ELF-1 (cell line): ENCODE measurements around the gene GRIN3B.
"Not testable (repeated sequence)": the region's sequence is repeated elsewhere in the genome, so short reads cannot be mapped to it uniquely, and the experiment has no call there.

ENCODE experiments used
- DNase-seq: peaks from one replicate; pipeline ENCODE4 v3.0.0-alpha.2; 2016; ENCODE audit warnings: low read depth, low spot score

The GRIN3B gene

DNA sequence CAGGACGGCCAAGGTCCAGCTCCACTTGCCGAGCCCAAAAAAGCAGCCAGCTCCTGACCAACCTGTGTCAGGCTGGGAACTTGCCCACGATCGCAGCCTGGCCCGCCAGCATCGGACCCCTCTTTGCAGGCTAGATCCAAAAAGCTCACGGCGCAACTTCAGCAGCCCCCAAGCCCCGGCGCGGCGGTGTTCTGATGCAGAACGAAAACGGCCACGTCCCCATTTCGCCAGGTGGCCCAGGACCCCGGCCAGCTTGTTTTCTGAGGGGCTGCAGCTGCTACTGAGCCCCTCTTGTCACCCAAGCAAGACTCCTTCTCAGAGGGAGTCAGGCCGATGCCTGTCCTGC, 19.4 kb downstream of the GRIN3B start:
- DNase-seq: no peak

DNA sequence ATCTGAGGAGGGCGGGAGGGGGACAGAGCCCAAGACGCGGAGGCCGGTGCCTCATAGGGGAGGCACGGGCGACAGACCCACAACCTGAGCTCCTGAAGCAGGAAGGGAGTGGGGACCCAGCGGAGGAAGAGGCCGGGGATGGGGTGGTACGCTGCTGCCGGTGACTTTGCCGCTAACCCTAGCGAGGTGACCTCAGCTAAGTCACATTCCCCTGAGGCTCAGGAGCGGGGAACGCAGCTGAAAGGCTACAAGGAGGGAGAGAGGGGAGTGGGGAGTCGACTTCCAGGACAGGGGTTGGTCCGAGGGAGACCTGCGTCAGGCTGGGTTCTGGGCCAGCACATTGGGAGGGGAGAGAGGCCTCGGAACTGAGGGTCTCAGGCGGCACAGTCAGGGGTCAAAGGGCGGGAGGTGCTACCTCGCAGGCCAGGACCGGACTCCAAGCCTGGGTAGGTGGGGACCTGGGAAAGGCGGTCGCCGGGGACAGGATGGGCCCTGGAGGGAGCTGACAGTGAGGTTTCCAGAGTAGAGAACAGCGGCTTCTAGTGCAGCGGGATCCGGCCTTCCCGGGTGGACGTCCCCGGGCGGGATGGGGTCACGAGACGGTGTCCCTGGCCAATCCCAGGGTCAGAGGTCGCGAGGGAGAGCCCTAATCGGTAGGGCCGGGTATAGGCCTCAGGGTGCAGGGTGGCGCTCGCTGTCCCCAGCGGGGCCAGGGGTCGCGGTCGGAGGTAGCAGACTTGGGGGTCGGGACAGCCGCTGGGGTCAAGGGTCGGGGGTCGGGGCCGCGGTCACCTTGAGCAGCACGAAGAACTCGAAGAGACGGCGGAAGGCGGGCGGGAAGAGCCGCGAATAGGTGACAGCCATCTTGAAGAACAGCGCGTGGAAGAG, 20.0 kb downstream of the GRIN3B start:
- no peak for DNase-seq

DNA sequence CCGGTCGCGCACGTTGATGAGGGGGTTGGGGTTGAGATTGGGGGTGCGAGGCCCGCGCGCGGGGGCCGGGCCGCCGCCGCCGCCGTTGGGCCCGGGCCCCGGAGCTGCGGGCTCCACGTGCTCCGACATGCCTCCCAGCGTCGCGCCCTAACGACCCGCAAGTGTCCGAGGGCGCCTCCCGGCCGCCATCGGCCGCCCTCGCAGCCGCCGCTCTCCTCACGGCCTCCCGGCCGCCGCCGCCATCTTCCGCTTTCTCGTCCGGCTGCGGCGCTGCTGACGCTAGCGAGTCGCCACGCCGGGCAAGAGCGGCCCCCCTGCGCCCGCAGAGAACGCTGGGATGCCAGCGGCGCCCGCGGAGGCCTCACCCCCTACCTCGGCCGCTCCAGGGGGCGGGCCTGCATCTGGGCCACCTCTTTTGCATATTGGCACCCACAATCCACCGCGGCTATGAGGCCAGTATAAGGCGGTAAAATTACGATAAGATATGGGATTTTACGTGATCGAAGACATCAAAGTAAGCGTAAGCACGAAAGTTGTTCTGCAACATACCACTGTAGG, 20.7 kb downstream of the GRIN3B start, which contains the start of gene TMEM259:
Gene TMEM259 (minus strand): TSS at position 256 of the 558 bp plus-strand sequence. CDS start 127 bp downstream, at position 129.
- DNase-seq: peak; percentile 98

DNA sequence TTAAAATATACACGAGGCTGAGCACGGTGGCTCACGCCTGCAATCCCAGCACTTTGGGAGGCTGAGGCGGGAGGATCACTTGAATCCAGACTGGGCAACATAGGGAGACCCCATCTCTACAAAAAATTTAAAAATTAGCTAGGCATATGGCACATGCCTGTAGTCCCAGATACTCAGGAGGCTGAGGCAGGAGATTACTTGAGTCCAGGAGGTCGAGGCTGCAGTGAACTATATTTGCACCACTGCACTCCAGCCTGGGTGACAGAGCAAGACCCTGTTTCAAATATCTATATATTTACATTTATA, 23.6 kb downstream of the GRIN3B start:
- DNase-seq: not testable (repeated sequence)

DNA sequence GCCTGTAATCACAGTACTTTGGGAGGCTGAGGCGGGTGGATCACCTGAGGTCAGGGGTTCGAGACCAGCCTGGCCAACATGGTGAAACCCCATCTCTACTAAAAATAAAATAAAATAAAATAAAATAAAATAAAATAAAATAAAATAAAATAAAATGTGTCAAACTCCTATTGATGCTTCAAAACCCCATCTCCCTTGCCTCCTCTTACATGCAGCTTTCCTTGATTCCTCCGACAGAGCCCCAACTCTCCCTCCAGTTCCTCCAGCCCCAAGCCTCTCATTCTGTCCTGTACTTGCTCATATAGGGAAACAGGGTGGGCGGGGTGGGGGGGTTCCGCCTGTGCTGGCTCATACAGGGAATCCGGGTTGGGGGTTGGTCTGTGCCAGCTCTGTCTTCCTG, 24.9 kb downstream of the GRIN3B start:
- DNase-seq: not testable (repeated sequence)

DNA sequence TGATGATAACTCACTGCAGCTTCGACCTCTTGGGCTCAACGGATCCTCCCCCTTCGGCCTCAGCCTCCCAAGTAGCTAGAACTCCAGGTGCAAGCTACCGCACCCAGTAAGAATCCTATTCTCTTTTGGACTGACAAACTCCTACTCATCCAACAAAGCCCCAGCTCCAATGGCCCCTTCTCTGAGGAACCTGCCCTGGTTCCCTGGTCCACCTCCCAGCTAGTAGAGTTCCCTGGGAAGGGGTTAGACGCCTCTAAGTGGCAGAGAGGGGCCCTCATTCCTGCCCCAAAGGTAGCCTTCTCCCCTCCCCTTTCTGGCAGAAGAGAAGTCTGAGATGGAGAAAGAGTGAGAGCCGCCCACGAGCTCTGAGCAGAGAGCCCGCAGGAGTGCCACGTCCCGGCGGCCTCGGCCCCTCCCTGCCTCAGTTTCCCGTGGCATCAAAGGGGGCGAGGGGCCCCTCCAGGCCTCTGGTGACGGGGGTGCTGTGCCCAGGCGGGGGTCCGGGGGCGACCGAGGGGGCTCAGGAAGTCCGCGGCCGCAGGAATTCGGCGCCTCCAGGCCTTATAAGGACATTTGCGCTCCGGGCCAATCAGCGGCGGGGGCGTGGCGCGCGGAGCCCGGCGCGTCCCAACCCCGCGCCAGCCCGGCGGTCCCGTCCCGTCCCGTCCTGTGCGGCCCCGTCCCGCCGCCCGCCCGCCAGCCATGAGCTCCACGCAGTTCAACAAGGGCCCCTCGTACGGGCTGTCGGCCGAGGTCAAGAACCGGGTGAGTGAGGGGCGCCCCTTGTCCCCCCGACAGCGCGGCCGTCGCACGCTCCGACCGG, 26.0 kb downstream of the GRIN3B start, which contains the start of gene CNN2:
Gene CNN2 (plus strand): TSS at position 649 of the 823 bp plus-strand sequence. CDS start 54 bp downstream, at position 703.
- DNase-seq: peak; percentile 88

DNA sequence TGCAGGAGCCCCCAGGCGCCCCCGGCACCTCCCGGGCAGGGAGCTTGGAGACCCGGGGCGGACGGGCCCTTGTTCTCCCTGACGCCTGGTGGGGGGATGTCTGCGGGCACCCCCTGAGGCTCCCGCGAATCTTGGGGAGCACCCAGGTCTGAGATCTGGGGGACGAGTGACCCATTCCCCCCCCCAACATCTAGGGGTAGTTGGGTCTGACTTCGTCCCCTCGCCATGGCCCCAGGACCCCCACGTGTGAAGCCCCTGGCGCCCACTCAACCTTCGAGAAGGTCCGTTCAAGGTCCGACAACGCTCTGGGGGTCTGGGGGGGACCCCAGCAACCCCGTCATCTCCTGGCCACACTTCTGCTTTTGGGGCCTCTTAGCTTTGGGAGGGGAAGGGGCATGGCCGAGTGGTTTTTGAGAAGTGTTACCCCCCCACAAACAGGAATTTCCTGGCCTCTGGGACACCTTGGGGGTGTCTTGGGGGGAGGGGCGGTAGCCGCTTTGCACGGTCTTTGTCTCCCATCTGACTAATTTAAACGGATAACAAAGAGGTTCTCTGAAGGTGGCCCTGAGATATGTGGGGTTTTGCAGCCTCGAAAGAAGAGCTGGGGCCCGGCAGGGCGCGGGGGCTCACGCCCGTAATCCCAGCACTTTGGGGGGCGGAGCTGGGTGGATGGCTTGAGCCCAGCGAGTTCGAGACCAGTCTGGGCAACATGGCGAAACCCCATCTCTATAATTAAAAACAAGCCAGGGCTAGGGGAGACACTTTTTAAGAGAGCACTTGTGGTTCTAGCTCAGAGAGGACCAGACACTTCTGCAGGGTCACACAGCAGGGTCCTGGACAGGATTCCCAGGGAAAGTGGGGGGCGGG, 26.8 kb downstream of the GRIN3B start:
- DNase-seq: no peak

DNA sequence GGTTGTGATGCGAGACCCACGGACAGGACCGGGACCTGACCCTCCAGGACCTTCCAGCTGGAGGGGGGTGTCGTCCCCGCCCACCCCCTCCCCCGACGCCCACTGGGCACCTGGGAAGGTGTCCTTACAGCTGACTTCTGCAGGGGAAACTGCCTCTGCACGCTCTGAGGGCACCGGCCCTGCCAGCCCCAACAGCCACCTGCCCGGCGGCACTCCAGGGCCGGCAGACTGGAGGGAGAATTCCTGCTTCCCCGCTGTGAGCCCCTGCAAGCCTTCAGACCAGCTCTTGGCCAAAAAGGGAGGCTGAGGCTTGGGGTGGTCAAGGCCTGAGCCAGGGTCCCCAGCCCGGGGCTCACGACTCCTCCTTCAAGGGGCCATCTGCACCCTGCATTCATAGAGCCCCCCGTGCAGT, 27.4 kb downstream of the GRIN3B start:
- DNase-seq: peak; percentile 56

DNA sequence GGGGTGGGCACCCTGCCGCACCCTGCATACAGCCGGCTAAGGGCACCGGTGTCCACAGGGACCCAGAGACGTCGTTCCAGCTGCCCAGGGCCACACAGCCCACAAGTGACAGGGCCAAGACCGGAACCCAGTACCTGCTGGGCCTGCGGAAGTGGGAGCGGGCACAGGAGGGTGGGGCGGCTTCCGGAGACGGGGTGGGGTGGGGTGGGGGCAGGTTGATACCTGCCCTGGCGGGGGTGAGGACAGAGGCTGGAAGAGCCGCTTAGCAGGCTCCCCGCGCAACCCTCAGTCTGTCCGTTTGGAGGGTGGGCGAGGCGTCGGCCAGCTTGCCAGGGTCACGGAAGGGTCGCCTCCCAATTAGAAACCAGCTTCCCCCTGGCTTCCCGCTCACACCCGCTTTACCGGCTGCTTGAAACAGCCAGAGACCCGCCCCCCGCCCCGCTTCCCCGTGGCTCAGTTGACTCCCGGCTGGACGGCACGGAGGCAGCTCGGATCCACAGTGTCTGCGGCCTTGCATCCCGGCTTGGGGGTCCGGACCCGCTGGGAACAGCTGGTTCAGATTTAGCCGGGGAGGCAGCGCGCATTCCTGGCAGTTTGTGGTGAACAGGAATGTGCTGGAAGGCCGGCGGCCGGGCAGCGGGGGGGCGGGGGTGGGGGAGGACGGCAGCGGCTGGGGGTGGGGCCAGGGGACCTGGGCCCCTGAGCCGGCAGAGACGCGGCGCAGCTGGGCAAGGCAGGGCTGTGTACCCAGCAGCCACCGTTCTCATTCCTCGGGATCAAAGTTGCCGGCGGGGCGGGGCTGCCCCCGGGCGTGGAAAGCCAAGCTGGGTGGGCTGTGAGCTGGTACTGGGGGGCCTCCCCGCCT, 28.1 kb downstream of the GRIN3B start:
- peak; percentile 88 for DNase-seq

DNA sequence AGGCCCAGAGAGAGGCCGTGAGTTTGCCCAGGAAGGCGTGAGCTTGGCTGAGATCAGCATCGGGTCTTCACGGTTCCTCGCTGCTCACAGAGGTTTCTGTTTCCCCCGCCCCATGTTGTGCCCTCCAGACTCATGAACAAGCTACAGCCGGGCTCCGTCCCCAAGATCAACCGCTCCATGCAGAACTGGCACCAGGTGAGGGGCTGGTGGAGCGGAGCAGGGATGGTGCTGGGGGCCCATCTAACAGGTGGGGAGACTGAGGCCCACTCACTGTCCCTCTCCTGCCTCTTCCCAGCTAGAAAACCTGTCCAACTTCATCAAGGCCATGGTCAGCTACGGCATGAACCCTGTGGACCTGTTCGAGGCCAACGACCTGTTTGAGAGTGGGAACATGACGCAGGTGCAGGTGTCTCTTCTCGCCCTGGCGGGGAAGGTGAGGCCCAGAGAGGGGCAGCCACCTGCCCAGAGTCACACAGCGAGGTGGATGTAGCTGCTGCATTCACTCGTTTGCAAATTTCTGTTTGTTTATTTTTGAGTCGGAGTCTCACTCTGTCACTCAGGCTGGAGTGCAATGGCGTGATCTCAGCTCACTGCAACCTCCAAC, 32.1 kb downstream of the GRIN3B start:
- DNase-seq: no peak

DNA sequence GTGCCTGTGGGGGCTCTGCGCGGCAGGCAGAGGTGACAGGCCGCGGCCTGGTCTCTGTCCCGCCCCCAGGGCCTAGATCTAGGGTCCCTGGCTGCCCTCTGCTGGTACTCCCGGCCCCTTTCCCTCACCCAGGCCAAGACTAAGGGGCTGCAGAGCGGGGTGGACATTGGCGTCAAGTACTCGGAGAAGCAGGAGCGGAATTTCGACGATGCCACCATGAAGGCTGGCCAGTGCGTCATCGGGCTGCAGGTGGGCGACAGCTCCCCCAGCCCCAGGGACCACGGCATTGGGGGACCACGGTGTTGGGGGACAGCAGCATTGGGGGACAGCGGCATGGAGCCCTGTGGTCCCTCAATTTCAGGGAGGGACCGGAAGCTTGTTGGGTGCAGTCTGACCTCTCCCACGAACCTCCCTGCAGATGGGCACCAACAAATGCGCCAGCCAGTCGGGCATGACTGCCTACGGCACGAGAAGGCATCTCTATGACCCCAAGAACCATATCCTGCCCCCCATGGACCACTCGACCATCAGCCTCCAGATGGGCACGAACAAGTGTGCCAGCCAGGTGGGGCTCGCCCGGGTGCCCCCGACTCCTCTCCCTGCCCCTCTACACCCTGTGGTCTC, 35.9 kb downstream of the GRIN3B start:
- DNase-seq: no peak

DNA sequence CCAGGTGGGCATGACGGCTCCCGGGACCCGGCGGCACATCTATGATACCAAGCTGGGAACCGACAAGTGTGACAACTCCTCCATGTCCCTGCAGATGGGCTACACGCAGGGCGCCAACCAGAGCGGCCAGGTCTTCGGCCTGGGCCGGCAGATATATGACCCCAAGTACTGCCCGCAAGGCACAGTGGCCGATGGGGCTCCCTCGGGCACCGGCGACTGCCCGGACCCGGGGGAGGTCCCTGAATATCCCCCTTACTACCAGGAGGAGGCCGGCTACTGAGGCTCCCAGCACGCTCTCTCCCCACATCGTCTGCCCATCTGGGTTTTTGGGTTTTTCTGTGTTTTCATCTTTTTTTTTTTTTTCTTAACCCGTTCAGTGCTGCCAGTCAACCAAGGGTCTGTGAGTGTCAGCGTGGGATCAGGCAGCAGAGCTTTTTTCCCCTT, 37.4 kb downstream of the GRIN3B start:
- no peak for DNase-seq

DNA sequence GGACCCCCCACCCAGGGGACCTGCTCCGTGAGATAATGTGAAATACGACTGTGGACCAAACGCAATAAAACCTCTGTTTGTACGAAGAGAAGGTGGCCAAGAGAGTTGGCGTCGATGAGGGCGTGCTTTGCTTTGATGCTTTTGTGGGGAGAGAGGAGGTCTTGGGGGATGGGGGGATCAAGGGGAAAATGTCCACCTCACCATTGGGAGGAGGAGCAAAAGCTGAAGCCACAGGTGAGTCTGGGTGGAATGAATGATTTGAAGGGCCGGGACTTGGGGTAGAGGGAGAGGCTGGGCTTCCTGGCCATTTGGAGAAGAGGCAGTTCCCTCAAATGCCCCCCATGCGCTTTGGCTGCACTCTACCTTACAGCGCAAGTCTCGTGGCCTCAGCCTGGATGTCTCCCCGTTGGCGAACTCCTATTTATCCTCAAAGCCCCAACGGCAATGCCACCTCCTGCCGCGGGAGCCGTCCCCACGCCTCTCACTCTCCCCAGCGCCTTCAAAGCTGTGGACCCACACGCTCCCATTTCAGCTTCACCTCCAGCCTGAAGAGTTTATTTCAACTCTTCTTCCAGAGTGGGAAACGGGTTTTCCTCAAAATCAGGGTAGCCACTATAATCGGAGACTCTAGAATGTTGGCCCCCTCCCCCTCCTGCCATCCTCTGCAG, 38.9 kb downstream of the GRIN3B start:
- peak; percentile 24 for DNase-seq

DNA sequence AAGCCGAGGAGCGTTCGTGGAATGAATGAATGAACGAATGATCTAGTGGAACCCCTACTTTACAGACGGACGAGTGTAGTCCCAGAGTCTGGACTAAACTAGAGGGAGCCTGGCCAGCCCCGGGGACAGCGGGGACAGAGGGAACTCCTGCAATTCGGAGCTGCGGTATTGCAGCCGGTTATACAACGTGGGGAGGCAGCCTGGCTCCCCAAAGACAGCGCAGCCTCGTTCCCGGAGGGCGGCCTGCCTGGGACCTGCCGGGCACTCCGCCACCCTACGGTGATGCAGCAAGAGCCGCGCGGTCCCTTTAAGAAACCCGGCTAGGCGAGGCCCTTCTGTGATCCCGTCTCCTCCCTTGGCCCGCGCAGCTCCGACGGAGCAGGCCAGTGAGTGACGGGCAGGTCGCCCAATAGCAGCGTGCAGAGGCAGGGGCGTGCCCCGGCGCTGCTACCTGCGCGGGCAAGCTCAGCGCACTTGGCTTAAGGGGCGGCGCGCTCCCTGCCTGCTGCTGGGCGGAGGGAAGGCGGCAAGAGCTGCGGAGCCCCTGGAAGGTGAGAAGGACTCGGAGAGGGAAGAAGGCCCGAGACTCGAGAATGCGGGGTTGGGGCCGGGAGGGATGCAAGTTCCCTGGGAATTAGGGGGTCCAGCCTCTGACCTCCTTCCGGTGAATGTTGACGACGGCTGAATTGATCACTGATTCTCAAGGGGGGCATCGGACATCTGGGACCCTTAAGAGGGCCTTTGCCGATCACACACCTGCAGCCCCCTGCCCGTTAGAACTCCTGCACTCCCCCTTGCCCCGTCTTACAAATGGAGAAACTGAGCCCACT, 39.6 kb downstream of the GRIN3B start, which contains the start of gene ABCA7:
Gene ABCA7 (plus strand): TSS at position 462 of the 830 bp plus-strand sequence. CDS start 1,255 bp downstream, outside the sequence.
- peak; percentile 99 for DNase-seq

DNA sequence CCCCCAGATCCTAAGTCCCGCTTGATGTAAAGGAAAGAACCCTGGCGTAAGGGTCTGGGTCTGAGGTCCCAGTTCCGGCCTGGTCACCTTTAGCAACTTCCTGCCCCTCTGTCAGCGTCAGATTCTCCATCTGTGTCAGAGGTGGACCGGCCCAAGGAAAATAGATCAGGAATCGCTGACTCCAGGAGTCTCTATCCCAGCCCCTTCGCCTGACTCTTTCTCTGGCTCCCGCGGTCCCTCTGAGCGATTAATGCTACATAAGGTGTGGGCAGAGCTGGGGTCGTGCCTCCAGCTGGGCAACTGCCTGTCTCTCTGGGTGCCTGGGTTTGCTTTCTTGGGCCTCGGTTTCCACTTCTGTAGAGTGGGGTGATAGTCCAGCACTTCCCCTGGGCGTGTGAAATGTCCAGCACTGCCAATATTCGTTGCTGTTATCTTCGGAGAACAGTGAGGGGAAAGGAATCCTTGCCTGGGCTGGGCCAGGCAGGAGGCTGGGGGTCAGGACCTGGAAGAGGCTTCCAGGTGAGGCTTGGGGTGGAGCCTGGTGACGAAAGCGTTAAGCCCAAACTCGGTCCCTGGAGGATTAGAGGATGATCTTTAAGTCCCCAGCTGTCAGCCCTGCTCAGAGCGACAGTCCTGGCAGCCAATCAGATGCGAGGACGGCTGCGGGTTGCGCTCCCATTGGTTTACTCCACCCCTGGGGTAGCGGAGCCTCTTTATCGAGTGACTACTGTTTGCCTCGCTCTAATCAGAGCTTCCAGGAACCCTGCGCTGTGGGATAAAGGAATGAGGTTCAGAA, 40.5 kb downstream of the GRIN3B start:
- peak; percentile 97 for DNase-seq

DNA sequence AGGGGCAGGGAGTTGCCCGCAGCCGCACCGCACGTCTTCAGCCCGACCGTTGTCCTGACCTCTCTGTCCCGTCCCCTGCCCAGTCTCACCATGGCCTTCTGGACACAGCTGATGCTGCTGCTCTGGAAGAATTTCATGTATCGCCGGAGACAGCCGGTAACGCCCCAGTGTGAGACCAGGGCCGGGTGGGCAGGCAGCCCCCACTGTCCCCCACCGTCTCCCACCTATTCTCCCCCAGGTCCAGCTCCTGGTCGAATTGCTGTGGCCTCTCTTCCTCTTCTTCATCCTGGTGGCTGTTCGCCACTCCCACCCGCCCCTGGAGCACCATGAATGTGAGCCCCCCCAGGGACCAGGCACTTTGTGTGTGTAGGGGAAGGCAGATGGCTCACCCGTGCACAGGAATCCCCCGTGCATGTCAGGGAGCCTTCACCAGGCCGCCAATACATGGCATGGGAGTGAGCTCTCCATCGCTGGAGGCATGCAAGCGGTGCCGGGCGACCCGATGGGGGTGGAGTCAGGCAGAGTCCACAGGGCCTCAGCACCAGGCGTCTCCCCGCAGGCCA, 41.1 kb downstream of the GRIN3B start:
- no peak for DNase-seq
